CD4-positive, alpha-beta memory T cell (primary cell): ENCODE results near the gene CXCL6. TPM values are rescaled to one million over a fixed set of nuclear protein-coding genes. Genes with fewer than 3 reads are reported as not detected.

ENCODE experiments used
- CTCF ChIA-PET: fragments of 350-600 bp; sonication (Branson Sonifier 250); formaldehyde crosslinking; loops from one replicate; lab custom pipeline; 2021; ENCODE audit warnings: inconsistent platforms; ENCODE audit not compliant: partially characterized antibody; lab: Charles Lee
- POLR2A ChIA-PET: fragments of 350-600 bp; sonication (Branson Sonifier 250); formaldehyde crosslinking; loops from one replicate; lab custom pipeline; 2021; ENCODE audit not compliant: partially characterized antibody; lab: Charles Lee
- DNase-seq, 5 donors: peaks; one replicate each; pipeline versions ENCODE4 v3.0.0 to v3.0.0-alpha.2; 2020 to 2022; ENCODE audit warnings: mixed read lengths in 1 of 5
- H3K27ac ChIP-seq: one replicate; pipeline ENCODE4 v1.7.0; 2013; ENCODE audit warnings: low read depth, low read length
- H3K27me3 ChIP-seq: 2 replicates; pipeline ENCODE4 v1.7.0; 2013; ENCODE audit warnings: mild to moderate bottlenecking, low read length, moderate library complexity; ENCODE audit not compliant: insufficient read depth
- H3K36me3 ChIP-seq: 2 replicates; pipeline ENCODE4 v1.7.0; 2013; ENCODE audit warnings: mild to moderate bottlenecking, low read length, moderate library complexity; ENCODE audit not compliant: insufficient read depth
- H3K4me1 ChIP-seq: 2 replicates; pipeline ENCODE4 v1.7.0; 2013; ENCODE audit warnings: mild to moderate bottlenecking, low read length, moderate library complexity; ENCODE audit not compliant: insufficient read depth
- H3K4me3 ChIP-seq, 2 donors: one replicate each; pipeline ENCODE4 v1.7.0; 2013; ENCODE audit warnings: low read length in 2 of 2, mild to moderate bottlenecking in 1 of 2
- H3K9me3 ChIP-seq, 2 donors: one replicate each; pipeline ENCODE4 v1.7.0; 2013; ENCODE audit warnings: low read length in 2 of 2, control low read depth in 1 of 2; ENCODE audit not compliant: control insufficient read depth in 1 of 2
- H3K27ac Mint-ChIP-seq, 7 donors: one replicate each; pipeline ENCODE4 v1.8.0; 2020 to 2021; ENCODE audit warnings: mixed read lengths in 7 of 7, mild to moderate bottlenecking in 6 of 7, inconsistent platforms in 3 of 7, moderate library complexity in 3 of 7
- H3K27me3 Mint-ChIP-seq, 2 donors: one replicate each; pipeline ENCODE4 v1.8.0; 2020 to 2021; ENCODE audit warnings: mixed read lengths in 2 of 2
- H3K36me3 Mint-ChIP-seq, 2 donors: one replicate each; pipeline ENCODE4 v1.8.0; 2020 to 2021; ENCODE audit warnings: mixed read lengths in 2 of 2, inconsistent platforms in 1 of 2, mild to moderate bottlenecking in 1 of 2
- H3K4me1 Mint-ChIP-seq, 4 donors: one replicate each; pipeline ENCODE4 v1.8.0; 2020 to 2021; ENCODE audit warnings: mixed read lengths in 4 of 4, mild to moderate bottlenecking in 1 of 4
- H3K4me3 Mint-ChIP-seq, 8 donors: one replicate each; pipeline ENCODE4 v1.8.0; 2020 to 2021; ENCODE audit warnings: mixed read lengths in 8 of 8, mild to moderate bottlenecking in 7 of 8, moderate library complexity in 6 of 8, inconsistent platforms in 3 of 8
- H3K9me3 Mint-ChIP-seq, 8 donors: one replicate each; pipeline ENCODE4 v1.8.0; 2020 to 2021; ENCODE audit warnings: mixed read lengths in 8 of 8, mild to moderate bottlenecking in 5 of 8, inconsistent platforms in 3 of 8, moderate library complexity in 1 of 8
- intact Hi-C: fragments of 100-400 bp; cut with micrococcal nuclease; formaldehyde crosslinking; loops from one replicate; pipeline ENCODE4 v1.15.1; 2023
- polyA plus RNA-seq, 2 donors: library from polyadenylated mRNA; unstranded; fragments of 300-500 nt; fragmentation: Illumina TruSeq; gene quantifications; one replicate each; pipeline ENCODE4 v1.2.3, GENCODE V29; 2021
- total RNA-seq, 2 experiments: library from RNA; stranded (reverse); gene quantifications; one replicate each; pipeline ENCODE4 v1.2.3, GENCODE V29; 2021

CXCL6 gene
- total and polyA plus RNA-seq, 4 experiments from 2014 or later = not detected

DNA sequence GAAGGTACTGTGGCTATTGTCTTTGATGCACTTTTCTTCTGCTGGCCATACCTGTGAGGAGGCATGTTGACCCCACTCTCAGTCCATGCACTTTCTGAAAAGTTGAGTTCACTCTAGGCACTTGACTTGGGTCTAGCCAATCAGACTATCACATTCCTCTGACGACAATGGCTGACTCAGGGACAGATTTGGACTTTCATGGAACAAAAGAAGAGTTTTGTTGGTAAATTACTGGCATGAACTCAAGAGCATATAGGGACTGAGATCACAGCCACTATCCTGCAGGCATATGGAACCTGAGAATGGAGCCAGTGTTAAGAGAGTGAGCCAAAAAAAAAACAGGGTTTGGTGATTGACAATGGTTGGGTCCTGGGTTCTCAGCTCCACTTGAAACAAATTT lies 24.6 kb upstream of the CXCL6 start:
- CTCF ChIA-PET = no interaction called here
- intact Hi-C loops = no loop called here

DNA sequence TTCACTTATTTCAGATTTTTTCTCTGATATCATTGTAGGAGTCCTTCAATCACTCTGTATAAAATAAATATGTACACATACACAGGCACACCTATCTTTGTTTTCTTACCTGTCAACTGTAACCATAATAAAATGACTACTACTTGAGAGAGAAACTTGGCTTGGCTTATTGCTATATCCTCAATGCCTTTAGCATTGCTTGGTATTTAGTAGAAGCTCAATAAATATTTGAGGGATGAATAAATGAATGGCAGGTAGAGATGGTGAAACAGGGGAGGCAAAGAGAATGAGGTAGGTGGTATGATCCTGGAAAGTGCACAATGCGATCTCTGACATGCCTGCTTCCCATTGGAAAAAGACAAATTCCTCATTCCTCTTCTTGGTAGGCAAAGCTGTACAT lies 21.8 kb upstream of the CXCL6 start:
- no peak overlapping the region for H3K27ac Mint-ChIP-seq

More for the DNA sequence above, 24.6 kb upstream of the CXCL6 start:
- Histone ChIP-seq H3K36me3 (no peaks in the 10 kb centered on the region), H3K27ac (no peak overlapping the region), H3K4me3 (no peak overlapping the region), H3K4me1 (no peaks in the 10 kb centered on the region), H3K27me3 (no peaks in the 10 kb centered on the region), H3K9me3 (no peaks in the 10 kb centered on the region)
- POLR2A ChIA-PET = no interaction called here
- DNase-seq = no peak
- peaks cover 0 to 5% (median under 1%) of the 10 kb centered on the region in 8 donors for H3K9me3 Mint-ChIP-seq
- no peak overlapping the region for H3K27ac Mint-ChIP-seq
- no peaks in the 10 kb centered on the region for H3K36me3 Mint-ChIP-seq
- no peaks in the 10 kb centered on the region for H3K27me3 Mint-ChIP-seq
- H3K4me1 Mint-ChIP-seq = no peaks in the 10 kb centered on the region
- H3K4me3 Mint-ChIP-seq = no peak overlapping the region

DNA sequence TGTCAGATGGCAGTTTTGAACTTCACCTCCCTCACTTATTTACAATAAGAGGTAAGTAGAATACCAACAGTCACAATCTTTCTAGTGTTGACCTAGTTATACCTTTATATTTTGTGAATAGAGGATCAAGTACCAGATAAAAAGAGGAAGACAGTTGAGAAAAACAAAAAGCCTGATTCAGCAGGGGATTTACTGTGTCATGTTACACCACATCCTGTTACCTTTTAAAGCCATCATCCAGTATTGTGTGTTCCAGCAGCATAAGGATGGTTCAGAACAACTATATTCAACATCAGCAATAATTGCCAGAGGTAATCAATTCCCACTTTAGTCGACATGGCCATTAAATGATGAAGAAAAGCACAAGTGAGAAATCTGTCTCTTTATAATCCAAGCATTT lies 21.3 kb upstream of the CXCL6 start:
- Histone ChIP-seq H3K4me3 (no peak overlapping the region), H3K36me3 (no peaks in the 10 kb centered on the region), H3K27ac (no peak overlapping the region), H3K27me3 (no peaks in the 10 kb centered on the region), H3K4me1 (no peaks in the 10 kb centered on the region), H3K9me3 (no peaks in the 10 kb centered on the region)
- no peaks in the 10 kb centered on the region for H3K27me3 Mint-ChIP-seq
- no peak for DNase-seq
- H3K27ac Mint-ChIP-seq = no peak overlapping the region
- intact Hi-C loops = no loop called here
- no peaks in the 10 kb centered on the region for H3K36me3 Mint-ChIP-seq
- CTCF ChIA-PET = no interaction called here
- no peaks in the 10 kb centered on the region for H3K4me1 Mint-ChIP-seq
- H3K4me3 Mint-ChIP-seq = no peak overlapping the region
- H3K9me3 Mint-ChIP-seq = peaks cover 0 to 9% (median under 1%) of the 10 kb centered on the region in 8 donors
- POLR2A ChIA-PET = no interaction called here

More for the DNA sequence above, 21.8 kb upstream of the CXCL6 start:
- Histone ChIP-seq H3K27me3 (no peaks in the 10 kb centered on the region), H3K27ac (no peak overlapping the region), H3K9me3 (no peaks in the 10 kb centered on the region), H3K36me3 (no peaks in the 10 kb centered on the region), H3K4me1 (no peaks in the 10 kb centered on the region), H3K4me3 (no peak overlapping the region)
- intact Hi-C loops = no loop called here
- peaks cover 0 to 9% (median under 1%) of the 10 kb centered on the region in 8 donors for H3K9me3 Mint-ChIP-seq
- no peaks in the 10 kb centered on the region for H3K27me3 Mint-ChIP-seq
- H3K4me3 Mint-ChIP-seq = no peak overlapping the region
- ChIA-PET CTCF (no interaction called here), POLR2A (no interaction called here)
- no peak for DNase-seq
- no peaks in the 10 kb centered on the region for H3K4me1 Mint-ChIP-seq
- no peaks in the 10 kb centered on the region for H3K36me3 Mint-ChIP-seq

DNA sequence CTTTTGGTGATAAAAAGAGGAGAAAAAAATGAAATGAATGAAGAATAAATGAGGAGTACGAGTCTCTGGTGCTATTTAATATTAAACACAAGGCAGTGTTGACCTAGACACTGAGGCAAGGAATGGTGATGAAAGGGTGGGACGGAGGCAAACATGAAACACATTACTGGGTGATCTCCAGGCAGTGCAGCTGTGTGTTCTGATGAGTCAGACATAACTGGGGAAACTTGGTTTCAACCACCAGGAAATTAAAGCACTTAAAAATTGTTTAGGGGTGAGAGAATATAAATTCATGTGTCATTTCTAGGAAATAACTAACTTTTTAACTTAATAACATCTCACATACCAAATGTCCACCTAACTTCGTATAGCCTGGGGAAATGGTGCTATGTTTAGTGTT lies 19.7 kb upstream of the CXCL6 start:
- H3K9me3 Mint-ChIP-seq = peaks cover 0 to 9% (median under 1%) of the 10 kb centered on the region in 8 donors
- POLR2A ChIA-PET = no interaction called here
- no peaks in the 10 kb centered on the region for H3K36me3 ChIP-seq
- no peak overlapping the region for H3K27ac ChIP-seq
- DNase-seq = no peak
- no peak overlapping the region for H3K27ac Mint-ChIP-seq
- H3K4me3 ChIP-seq = no peak overlapping the region
- no peaks in the 10 kb centered on the region for H3K9me3 ChIP-seq
- no peaks in the 10 kb centered on the region for H3K36me3 Mint-ChIP-seq
- H3K4me1 ChIP-seq = no peaks in the 10 kb centered on the region
- no peaks in the 10 kb centered on the region for H3K27me3 Mint-ChIP-seq
- no peaks in the 10 kb centered on the region for H3K27me3 ChIP-seq
- no peak overlapping the region for H3K4me3 Mint-ChIP-seq
- no peaks in the 10 kb centered on the region for H3K4me1 Mint-ChIP-seq
- CTCF ChIA-PET = no interaction called here
- intact Hi-C loops = no loop called here

DNA sequence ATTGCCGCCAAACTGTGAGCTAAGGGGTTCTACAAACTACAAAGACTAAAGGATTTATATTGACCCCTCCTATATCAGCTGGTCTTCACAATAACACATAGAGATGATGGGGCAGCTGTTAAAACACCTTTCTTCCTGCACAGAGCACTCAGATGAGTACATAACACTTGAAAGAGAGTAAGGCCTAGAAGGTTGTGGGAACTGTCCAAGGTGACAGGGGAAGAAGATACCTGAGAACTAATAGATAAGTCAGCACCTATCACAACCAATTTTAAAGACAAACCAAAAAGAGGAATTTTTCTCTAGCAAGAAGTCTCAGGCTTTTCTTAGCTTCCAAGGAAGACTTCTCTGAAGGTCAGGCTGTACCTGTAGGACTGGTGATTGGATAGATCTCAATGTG lies 19.1 kb upstream of the CXCL6 start:
- CTCF ChIA-PET = no interaction called here
- Mint-ChIP-seq H3K27ac (no peak overlapping the region), H3K4me3 (no peak overlapping the region), H3K4me1 (no peaks in the 10 kb centered on the region), H3K36me3 (no peaks in the 10 kb centered on the region), H3K9me3 (peaks cover 0 to 9% (median under 1%) of the 10 kb centered on the region in 8 donors), H3K27me3 (no peaks in the 10 kb centered on the region)
- Histone ChIP-seq H3K4me3 (no peak overlapping the region), H3K36me3 (no peaks in the 10 kb centered on the region), H3K9me3 (no peaks in the 10 kb centered on the region), H3K27me3 (no peaks in the 10 kb centered on the region), H3K27ac (no peak overlapping the region), H3K4me1 (no peaks in the 10 kb centered on the region)
- POLR2A ChIA-PET = no interaction called here
- DNase-seq = no peak
- intact Hi-C loops = no loop called here

DNA sequence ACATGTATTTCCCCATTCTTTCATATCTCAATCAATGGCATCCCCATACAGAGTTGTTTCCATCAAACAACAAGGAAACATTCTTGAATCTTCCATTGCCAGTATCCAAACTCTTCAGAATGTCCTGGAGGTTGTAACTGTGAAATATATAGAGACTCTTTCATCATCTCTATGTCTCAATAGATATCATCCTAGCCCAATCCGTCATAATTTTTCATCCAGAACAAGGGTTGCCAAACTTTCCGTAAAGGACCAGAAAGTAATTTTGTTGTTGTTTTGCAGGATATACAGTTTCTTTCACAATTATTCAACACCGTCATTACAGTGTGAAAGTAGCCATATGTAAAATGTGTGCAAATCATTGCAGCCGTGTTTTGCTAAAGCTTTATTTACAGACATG lies 15.2 kb upstream of the CXCL6 start:
- no peak overlapping the region for H3K4me3 Mint-ChIP-seq
- H3K27me3 Mint-ChIP-seq = no peaks in the 10 kb centered on the region
- no peak for DNase-seq
- peaks cover 0 to 6% (median 2%) of the 10 kb centered on the region in 8 donors for H3K9me3 Mint-ChIP-seq
- H3K27ac Mint-ChIP-seq = no peak overlapping the region
- Histone ChIP-seq H3K9me3 (no peaks in the 10 kb centered on the region), H3K36me3 (no peaks in the 10 kb centered on the region), H3K4me3 (no peak overlapping the region), H3K4me1 (no peaks in the 10 kb centered on the region), H3K27me3 (no peaks in the 10 kb centered on the region), H3K27ac (no peak overlapping the region)
- POLR2A ChIA-PET = no interaction called here
- H3K4me1 Mint-ChIP-seq = no peaks in the 10 kb centered on the region
- CTCF ChIA-PET = interaction anchor here (0.7 kb wide), 1 partner anchor 26 kb away, joined by 3 read pairs; no protein-coding TSS in a partner anchor
- intact Hi-C loops = no loop called here
- H3K36me3 Mint-ChIP-seq = no peaks in the 10 kb centered on the region

DNA sequence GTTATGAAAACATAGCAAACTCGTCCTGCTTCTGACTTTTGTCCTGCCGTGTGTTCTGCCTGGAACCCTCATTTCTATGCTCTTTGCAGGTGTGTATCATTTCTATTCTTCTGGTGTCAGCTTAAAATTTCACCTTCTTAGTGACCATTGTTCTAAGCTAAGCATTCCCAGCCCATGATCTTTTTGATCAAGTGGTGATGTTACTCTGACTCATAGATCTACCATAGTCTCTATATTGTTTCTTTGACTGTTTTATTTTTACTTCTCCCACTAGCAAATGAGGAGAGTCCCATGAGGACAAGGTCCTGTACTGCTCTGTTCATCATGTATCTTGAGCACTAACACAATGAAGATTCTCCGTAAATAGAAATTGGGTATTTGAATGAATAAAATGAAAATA lies 14.1 kb upstream of the CXCL6 start:
- Histone ChIP-seq H3K36me3 (no peaks in the 10 kb centered on the region), H3K27me3 (no peaks in the 10 kb centered on the region), H3K9me3 (no peaks in the 10 kb centered on the region), H3K4me3 (no peak overlapping the region), H3K4me1 (no peaks in the 10 kb centered on the region), H3K27ac (no peak overlapping the region)
- Mint-ChIP-seq H3K4me3 (no peak overlapping the region), H3K27ac (no peak overlapping the region), H3K4me1 (no peaks in the 10 kb centered on the region), H3K9me3 (peaks cover 0 to 11% (median 2%) of the 10 kb centered on the region in 8 donors), H3K36me3 (no peaks in the 10 kb centered on the region), H3K27me3 (no peaks in the 10 kb centered on the region)
- no peak for DNase-seq
- POLR2A ChIA-PET = no interaction called here
- intact Hi-C loops = no loop called here
- CTCF ChIA-PET = no interaction called here
